ENCODE data around the gene CXCR5. TPM values are rescaled to one million over a fixed set of nuclear protein-coding genes. Genes with fewer than 3 reads are reported as not detected.

CXCR5 gene
- total RNA-seq, 1 experiment from 2014 or later, result not detected

GRCh38 chr11:118916842-118917388 lies 33.2 kb downstream of the CXCR5 start:
- intact Hi-C loops (cut with micrococcal nuclease), result no loop called here
- ATAC-seq (peak; percentile 10), DNase-seq (peak; percentile 94)
- Histone ChIP-seq H3K36me3 (ENCODE audit: low read depth, low read length) (no peaks in the 10 kb centered on the region), H2AFZ (ENCODE audit: low read length) (no peak overlapping the region), H3K9me2 (replicated peaks; ENCODE audit: low read length) (no peaks in the 10 kb centered on the region), H3K27me3 (ENCODE audit: low read length) (no peaks in the 10 kb centered on the region), H3K79me2 (ENCODE audit: low read length) (peaks cover 85% of the 10 kb centered on the region), H4K20me1 (ENCODE audit: low read length) (no peaks in the 10 kb centered on the region), H3K4me3 (ENCODE audit: low read length) (peak overlapping the region; percentile 45), H3K27ac (ENCODE audit: low read length) (peak overlapping the region; percentile 97), H3K9ac (ENCODE audit: low read length) (peak overlapping the region; percentile 84), H3F3A (ENCODE audit: low read length, unreplicated experiment) (peaks cover 29% of the 10 kb centered on the region), H3K9me3 (ENCODE audit: low read length) (no peaks in the 10 kb centered on the region), H3K4me1 (ENCODE audit: insufficient read depth, low read length) (peaks cover 98% of the 10 kb centered on the region), H3K4me2 (ENCODE audit: low read length) (peak overlapping the region; percentile 85)
- TF ChIP-seq CTCF (conservative IDR thresholded peaks at IDR 0.05; ENCODE audit: low read depth, low read length), result no peak
- no peak for TF ChIP-seq EZH2phosphoT487 (IDR thresholded peaks at IDR 0.05; ENCODE audit: borderline replicate concordance, low read length)
- no peak for TF ChIP-seq EZH2 (IDR thresholded peaks at IDR 0.05; ENCODE audit: low read length, unreplicated experiment)
- ChIA-PET POLR2A (ENCODE audit: unreplicated experiment) (interaction anchor here (0.6 kb wide), 1 partner anchor 116 kb away, joined by 10 read pairs; no protein-coding TSS in a partner anchor), CTCF (no interaction called here)
- no TSS peak for BruUV-seq (replicated peaks)

GRCh38 chr11:118917481-118918127 lies 33.9 kb downstream of the CXCR5 start:
- peak overlapping the region; percentile 97 for H3K27ac ChIP-seq (ENCODE audit: low read length)
- no peak overlapping the region for H2AFZ ChIP-seq (ENCODE audit: low read length)
- POLR2A ChIA-PET (ENCODE audit: unreplicated experiment), result interaction anchor here (0.6 kb wide), 2 partner anchors 97 to 117 kb away, joined by 6 to 10 read pairs; no protein-coding TSS in a partner anchor
- H3K4me1 ChIP-seq (ENCODE audit: insufficient read depth, low read length), result peaks cover 98% of the 10 kb centered on the region
- CTCF ChIA-PET, result no interaction called here
- peaks cover 28% of the 10 kb centered on the region for H3F3A ChIP-seq (ENCODE audit: low read length, unreplicated experiment)
- H3K9me3 ChIP-seq (ENCODE audit: low read length), result no peaks in the 10 kb centered on the region
- H3K9me2 ChIP-seq (replicated peaks; ENCODE audit: low read length), result no peaks in the 10 kb centered on the region
- H3K4me3 ChIP-seq (ENCODE audit: low read length), result peak overlapping the region; percentile 45
- intact Hi-C loops (cut with micrococcal nuclease), result no loop called here
- TF ChIP-seq CTCF (conservative IDR thresholded peaks at IDR 0.05; ENCODE audit: low read depth, low read length), result no peak
- no peak for TF ChIP-seq EZH2phosphoT487 (IDR thresholded peaks at IDR 0.05; ENCODE audit: borderline replicate concordance, low read length)
- TF ChIP-seq EZH2 (IDR thresholded peaks at IDR 0.05; ENCODE audit: low read length, unreplicated experiment), result no peak
- DNase-seq, result peak; percentile 52
- peak; percentile 0; the same call in 1 of the 2 replicates for ATAC-seq
- peaks cover 2% of the 10 kb centered on the region; the same call in 1 of the 2 replicates for H4K20me1 ChIP-seq (ENCODE audit: low read length)
- H3K9ac ChIP-seq (ENCODE audit: low read length), result peak overlapping the region; percentile 84
- H3K4me2 ChIP-seq (ENCODE audit: low read length), result peak overlapping the region; percentile 85
- H3K27me3 ChIP-seq (ENCODE audit: low read length), result no peaks in the 10 kb centered on the region
- BruUV-seq (replicated peaks), result no TSS peak
- H3K36me3 ChIP-seq (ENCODE audit: low read depth, low read length), result no peaks in the 10 kb centered on the region
- peaks cover 91% of the 10 kb centered on the region for H3K79me2 ChIP-seq (ENCODE audit: low read length)
